Osteocyte (in vitro differentiated cells): ENCODE results near the gene XYLT1. TPM values are rescaled to one million over a fixed set of nuclear protein-coding genes. Genes with fewer than 3 reads are reported as not detected.

Experiments used
- DNase-seq: peaks from one replicate; pipeline ENCODE4 v3.0.0; 2021; ENCODE audit warnings: mixed read lengths; ENCODE audit not compliant: unreplicated experiment; ENCODE audit errors: extremely low spot score
- H3K27ac Mint-ChIP-seq: one replicate; pipeline ENCODE4 v1.8.0; 2021; ENCODE audit warnings: mild to moderate bottlenecking, mixed read lengths; ENCODE audit not compliant: unreplicated experiment
- H3K27me3 Mint-ChIP-seq: one replicate; pipeline ENCODE4 v1.8.0; 2021; ENCODE audit warnings: mixed read lengths; ENCODE audit not compliant: unreplicated experiment
- H3K36me3 Mint-ChIP-seq: one replicate; pipeline ENCODE4 v1.8.0; 2021; ENCODE audit warnings: mixed read lengths; ENCODE audit not compliant: unreplicated experiment
- H3K4me1 Mint-ChIP-seq: one replicate; pipeline ENCODE4 v1.8.0; 2021; ENCODE audit warnings: mixed read lengths; ENCODE audit not compliant: unreplicated experiment
- H3K4me3 Mint-ChIP-seq: one replicate; pipeline ENCODE4 v1.8.0; 2021; ENCODE audit warnings: mild to moderate bottlenecking, moderate library complexity, mixed read lengths; ENCODE audit not compliant: unreplicated experiment
- H3K9me3 Mint-ChIP-seq: one replicate; pipeline ENCODE4 v1.8.0; 2021; ENCODE audit warnings: mixed read lengths; ENCODE audit not compliant: unreplicated experiment
- total RNA-seq: library from RNA; stranded (reverse); gene quantifications from 2 replicates; pipeline ENCODE4 v1.2.1, GENCODE V29; 2021
- TF ChIP-seq, protein P1 (sequence below): fragments of 200-600 bp; sonication (generic); IDR thresholded peaks from 2 replicates; pipeline ENCODE4 v1.5.0; 2021; ENCODE audit warnings: antibody characterized with exemption, mild to moderate bottlenecking, moderate library complexity

XYLT1 gene
- total RNA-seq, 1 donor from 2014 or later, result 11.1 TPM

DNA sequence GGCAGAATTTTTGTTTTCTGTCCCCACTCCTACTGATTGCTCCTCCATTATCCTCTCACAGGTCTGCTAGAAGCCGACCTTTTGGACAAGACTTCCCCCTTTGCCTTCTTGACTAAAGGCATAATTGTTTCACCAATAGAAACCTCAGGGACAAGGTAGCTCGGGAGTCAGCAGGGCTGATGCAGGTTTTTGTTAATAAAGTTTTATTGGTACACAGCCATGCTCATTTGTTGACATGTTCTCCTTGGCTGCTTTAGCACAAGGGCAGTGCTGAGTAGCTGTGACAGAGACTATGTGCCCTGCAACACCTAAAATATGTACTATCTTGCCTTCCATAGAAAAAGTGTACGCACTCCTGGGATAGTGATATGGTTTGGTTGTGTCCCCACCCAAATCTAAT lies 271.6 kb downstream of the XYLT1 start:
- DNase-seq, result no peak
- Mint-ChIP-seq H3K4me1 (no peaks in the 10 kb centered on the region), H3K4me3 (no peak overlapping the region), H3K9me3 (peaks cover 4% of the 10 kb centered on the region), H3K27me3 (no peaks in the 10 kb centered on the region), H3K27ac (no peak overlapping the region), H3K36me3 (peaks cover 2% of the 10 kb centered on the region)
- TF ChIP-seq, protein P1, sequence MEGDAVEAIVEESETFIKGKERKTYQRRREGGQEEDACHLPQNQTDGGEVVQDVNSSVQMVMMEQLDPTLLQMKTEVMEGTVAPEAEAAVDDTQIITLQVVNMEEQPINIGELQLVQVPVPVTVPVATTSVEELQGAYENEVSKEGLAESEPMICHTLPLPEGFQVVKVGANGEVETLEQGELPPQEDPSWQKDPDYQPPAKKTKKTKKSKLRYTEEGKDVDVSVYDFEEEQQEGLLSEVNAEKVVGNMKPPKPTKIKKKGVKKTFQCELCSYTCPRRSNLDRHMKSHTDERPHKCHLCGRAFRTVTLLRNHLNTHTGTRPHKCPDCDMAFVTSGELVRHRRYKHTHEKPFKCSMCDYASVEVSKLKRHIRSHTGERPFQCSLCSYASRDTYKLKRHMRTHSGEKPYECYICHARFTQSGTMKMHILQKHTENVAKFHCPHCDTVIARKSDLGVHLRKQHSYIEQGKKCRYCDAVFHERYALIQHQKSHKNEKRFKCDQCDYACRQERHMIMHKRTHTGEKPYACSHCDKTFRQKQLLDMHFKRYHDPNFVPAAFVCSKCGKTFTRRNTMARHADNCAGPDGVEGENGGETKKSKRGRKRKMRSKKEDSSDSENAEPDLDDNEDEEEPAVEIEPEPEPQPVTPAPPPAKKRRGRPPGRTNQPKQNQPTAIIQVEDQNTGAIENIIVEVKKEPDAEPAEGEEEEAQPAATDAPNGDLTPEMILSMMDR, result no peak

DNA sequence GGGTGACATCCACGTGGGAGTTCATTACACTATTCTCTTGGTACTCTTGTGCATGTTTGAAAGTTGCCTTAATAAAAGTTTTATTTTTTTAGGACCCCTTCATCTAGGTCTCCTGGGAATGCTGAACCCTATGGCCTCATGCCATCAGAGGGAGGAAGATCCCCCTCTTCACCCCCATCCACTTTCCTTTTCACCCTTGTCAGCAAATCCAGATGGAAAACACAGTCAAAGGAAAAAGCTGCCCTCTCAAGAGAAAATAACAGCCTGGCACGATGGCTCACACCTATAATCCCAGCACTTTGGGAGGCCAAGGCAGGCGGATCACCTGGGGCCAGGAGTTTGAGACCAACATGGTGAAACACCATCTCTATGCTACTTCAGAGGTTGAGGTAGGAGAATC lies 274.2 kb downstream of the XYLT1 start:
- TF ChIP-seq, protein P1, result no peak

DNA sequence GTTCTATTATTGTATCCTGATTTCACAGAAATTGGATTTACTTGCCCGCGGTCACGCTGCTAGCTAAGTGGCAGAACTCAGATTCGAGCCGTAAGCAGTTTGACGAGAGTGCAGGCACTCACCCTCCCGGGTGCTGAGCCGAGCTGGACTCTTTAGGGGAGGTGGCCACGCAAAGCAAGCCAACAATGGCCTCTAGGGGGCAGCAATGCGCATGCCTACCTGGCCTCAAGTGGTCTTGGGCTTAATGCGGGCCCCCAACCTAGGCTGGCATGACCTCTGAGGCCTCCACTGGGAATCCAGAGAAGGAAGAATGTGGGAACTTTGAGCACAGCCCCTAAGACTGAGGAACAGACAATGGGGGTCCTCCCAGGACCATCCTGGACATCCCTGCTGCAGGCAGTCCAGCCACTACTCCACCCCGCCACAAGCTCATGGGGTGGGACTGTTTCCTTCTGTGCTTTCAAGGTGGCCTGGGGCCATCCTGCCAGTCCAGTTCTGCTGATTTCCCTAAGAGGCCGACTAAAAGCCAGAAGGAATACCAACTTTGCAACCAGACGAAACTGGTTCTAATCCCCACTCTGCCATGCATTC lies 276.5 kb downstream of the XYLT1 start:
- H3K4me1 Mint-ChIP-seq, result no peaks in the 10 kb centered on the region
- H3K36me3 Mint-ChIP-seq, result peaks cover 4% of the 10 kb centered on the region
- H3K4me3 Mint-ChIP-seq, result no peak overlapping the region
- no peaks in the 10 kb centered on the region for H3K27me3 Mint-ChIP-seq
- no peak overlapping the region for H3K27ac Mint-ChIP-seq
- no peak for DNase-seq
- peaks cover 4% of the 10 kb centered on the region for H3K9me3 Mint-ChIP-seq
- TF ChIP-seq, protein P1, result peak; percentile 47

More for the DNA sequence above, 274.2 kb downstream of the XYLT1 start:
- no peaks in the 10 kb centered on the region for H3K9me3 Mint-ChIP-seq
- peaks cover 2% of the 10 kb centered on the region for H3K36me3 Mint-ChIP-seq
- no peaks in the 10 kb centered on the region for H3K27me3 Mint-ChIP-seq
- H3K4me1 Mint-ChIP-seq, result no peaks in the 10 kb centered on the region
- DNase-seq, result no peak
- no peak overlapping the region for H3K27ac Mint-ChIP-seq
- no peak overlapping the region for H3K4me3 Mint-ChIP-seq

DNA sequence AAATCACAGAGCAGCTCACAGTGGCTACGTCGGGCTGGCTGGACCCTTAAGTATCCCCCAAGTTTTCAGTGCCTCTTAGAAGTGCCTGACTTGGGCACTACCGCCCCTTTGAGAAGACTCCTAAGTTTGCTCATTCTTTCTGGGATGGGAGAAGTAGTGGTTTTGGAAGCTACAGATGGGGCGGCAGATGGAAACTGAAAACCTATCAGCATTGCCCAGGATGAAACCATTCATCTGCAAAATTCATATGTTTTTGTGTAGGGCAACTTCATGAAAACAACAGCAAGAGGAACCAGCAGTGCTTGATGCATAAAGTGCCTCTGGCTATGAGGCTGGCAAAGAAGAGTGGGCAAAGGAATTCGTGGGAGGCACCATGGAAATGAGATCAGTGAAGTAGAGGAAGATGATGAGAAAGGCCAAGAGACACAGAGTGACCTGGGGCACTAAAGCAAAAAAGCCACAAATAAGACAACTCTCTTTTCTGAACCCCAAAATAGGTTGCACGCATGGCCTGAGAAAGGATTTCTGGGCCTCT lies 277.1 kb downstream of the XYLT1 start:
- TF ChIP-seq, protein P1, result no peak
- H3K9me3 Mint-ChIP-seq, result peaks cover 4% of the 10 kb centered on the region
- peaks cover 4% of the 10 kb centered on the region for H3K36me3 Mint-ChIP-seq
- no peak overlapping the region for H3K27ac Mint-ChIP-seq
- no peaks in the 10 kb centered on the region for H3K4me1 Mint-ChIP-seq
- no peak overlapping the region for H3K4me3 Mint-ChIP-seq
- no peaks in the 10 kb centered on the region for H3K27me3 Mint-ChIP-seq
- no peak for DNase-seq

DNA sequence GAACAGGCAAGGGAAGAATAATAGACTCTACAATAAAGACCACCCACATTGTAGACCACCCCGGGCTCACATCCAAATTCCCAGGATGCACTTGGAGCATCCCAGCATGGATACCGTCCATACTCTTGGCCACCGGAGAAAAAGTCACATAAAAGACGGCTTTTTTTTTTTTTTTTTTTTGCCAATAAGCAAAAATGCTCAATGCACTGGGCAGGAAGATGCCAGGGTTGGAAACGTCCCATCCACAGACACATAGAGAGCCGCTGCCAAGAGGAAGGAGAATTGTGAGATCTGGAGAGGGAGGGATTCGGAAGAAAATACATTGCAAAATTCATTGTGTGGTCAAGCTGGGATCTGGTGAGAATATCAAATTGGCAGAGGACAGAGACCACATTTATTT lies 286.7 kb downstream of the XYLT1 start:
- TF ChIP-seq, protein P1, result no peak
- no peak overlapping the region for H3K4me3 Mint-ChIP-seq
- no peak for DNase-seq
- H3K27me3 Mint-ChIP-seq, result no peaks in the 10 kb centered on the region
- no peaks in the 10 kb centered on the region for H3K9me3 Mint-ChIP-seq
- no peaks in the 10 kb centered on the region for H3K36me3 Mint-ChIP-seq
- H3K4me1 Mint-ChIP-seq, result no peaks in the 10 kb centered on the region
- H3K27ac Mint-ChIP-seq, result no peak overlapping the region
